Breast epithelium (tissue), 3 donors: ENCODE results near the gene ARSD.

Experiments used
- CTCF ChIP-seq, 3 donors: fragments of 450-650 bp; IDR thresholded peaks; one replicate each; pipeline ENCODE4 v1.5.1; 2016 to 2017; ENCODE audit warnings: antibody characterized with exemption in 3 of 3, mild to moderate bottlenecking in 3 of 3, moderate library complexity in 3 of 3
- POLR2AphosphoS5 ChIP-seq, 3 donors: sonication (generic); formaldehyde crosslinking; IDR thresholded peaks; one replicate each; pipeline ENCODE4 v1.6.1; 2017; ENCODE audit warnings: antibody characterized with exemption in 3 of 3

DNA sequence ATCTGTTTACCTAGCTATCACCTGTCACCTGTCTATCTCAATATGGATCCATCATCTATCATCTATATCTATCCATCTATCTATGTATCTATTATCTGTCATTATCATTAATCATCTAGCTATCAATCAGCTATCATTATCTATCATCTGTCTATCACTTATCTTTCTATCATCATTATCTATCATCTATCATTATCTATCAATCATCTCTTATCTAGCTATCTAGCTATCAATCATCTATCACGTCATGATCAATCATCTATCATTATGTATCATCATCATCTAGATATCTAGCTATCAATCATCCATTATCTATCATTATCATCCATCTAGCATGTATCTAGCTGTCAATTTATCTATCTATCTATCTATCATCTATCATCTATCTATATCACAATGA, 7.9 kb downstream of the ARSD start:
- TF ChIP-seq CTCF (IDR thresholded peaks at IDR 0.05) (no peak), POLR2AphosphoS5 (IDR thresholded peaks at IDR 0.05) (no peak)
